ENCODE results near the gene VPS26B. TPM values are rescaled to one million over a fixed set of nuclear protein-coding genes. Genes with fewer than 3 reads are reported as not detected.

VPS26B gene
- total RNA-seq, 1 experiment from 2014 or later = 28.6 TPM

GRCh38 chr11:134226806-134227325, 2.4 kb downstream of the VPS26B start:
- peaks cover 45% of the 10 kb centered on the region for H3K79me2 ChIP-seq (ENCODE audit: low read depth)
- H3K4me2 ChIP-seq = peak overlapping the region; percentile 96; the same call in 1 of the 2 replicates
- ChIA-PET POLR2A (ENCODE audit: unreplicated experiment) (no interaction called here), CTCF (no interaction called here)
- no peak overlapping the region for H2AFZ ChIP-seq
- TF ChIP-seq CTCF (conservative IDR thresholded peaks at IDR 0.05) (no peak), EZH2 (IDR thresholded peaks at IDR 0.05; ENCODE audit: low read depth) (no peak)
- H4K20me1 ChIP-seq (ENCODE audit: insufficient read depth) = 0 out of 2 replicates have a peak, but pooled peaks cover 2% of the 10 kb centered on the region
- no peaks in the 10 kb centered on the region for H3K36me3 ChIP-seq (ENCODE audit: low read depth)
- no peaks in the 10 kb centered on the region for H3K9me3 ChIP-seq (ENCODE audit: insufficient read depth, low read depth)
- H3K27me3 ChIP-seq (ENCODE audit: insufficient read depth, low read depth) = no peaks in the 10 kb centered on the region
- H3K4me3 ChIP-seq = no peak overlapping the region
- H3F3A ChIP-seq (ENCODE audit: insufficient read depth, low read depth) = no peaks in the 10 kb centered on the region
- DNase-seq = no peak
- no TSS peak for BruUV-seq (replicated peaks)
- peaks cover 21% of the 10 kb centered on the region for H3K4me1 ChIP-seq (replicated peaks; ENCODE audit: insufficient read depth)
- intact Hi-C loops (cut with micrococcal nuclease; ENCODE audit: unreplicated experiment) = no loop called here
- no peaks in the 10 kb centered on the region for H3K9me2 ChIP-seq (ENCODE audit: insufficient read depth)
- H3K27ac ChIP-seq = no peak overlapping the region

GRCh38 chr11:134228625-134229024, 4.2 kb downstream of the VPS26B start:
- ChIA-PET POLR2A (ENCODE audit: unreplicated experiment) (no interaction called here), CTCF (no interaction called here)
- peaks cover 28% of the 10 kb centered on the region; the same call in 1 of the 2 replicates for H3K79me2 ChIP-seq (ENCODE audit: low read depth)
- intact Hi-C loops (cut with micrococcal nuclease; ENCODE audit: unreplicated experiment) = no loop called here
- no peak overlapping the region for H3K27ac ChIP-seq
- no peaks in the 10 kb centered on the region for H3F3A ChIP-seq (ENCODE audit: insufficient read depth, low read depth)
- no peaks in the 10 kb centered on the region for H4K20me1 ChIP-seq (ENCODE audit: insufficient read depth)
- H3K4me1 ChIP-seq (replicated peaks; ENCODE audit: insufficient read depth) = peaks cover 10% of the 10 kb centered on the region; the same call in 1 of the 2 replicates
- H3K4me3 ChIP-seq = no peak overlapping the region
- H2AFZ ChIP-seq = no peak overlapping the region
- BruUV-seq (replicated peaks) = no TSS peak
- no peaks in the 10 kb centered on the region for H3K9me2 ChIP-seq (ENCODE audit: insufficient read depth)
- no peak for DNase-seq
- TF ChIP-seq CTCF (conservative IDR thresholded peaks at IDR 0.05) (no peak), EZH2 (IDR thresholded peaks at IDR 0.05; ENCODE audit: low read depth) (no peak)
- H3K4me2 ChIP-seq = no peak overlapping the region
- no peaks in the 10 kb centered on the region for H3K9me3 ChIP-seq (ENCODE audit: insufficient read depth, low read depth)
- H3K27me3 ChIP-seq (ENCODE audit: insufficient read depth, low read depth) = no peaks in the 10 kb centered on the region
- H3K36me3 ChIP-seq (ENCODE audit: low read depth) = no peaks in the 10 kb centered on the region

GRCh38 chr11:134229126-134229790, 4.8 kb downstream of the VPS26B start:
- Histone ChIP-seq H3K27me3 (ENCODE audit: insufficient read depth, low read depth) (no peaks in the 10 kb centered on the region), H2AFZ (no peak overlapping the region), H3K36me3 (ENCODE audit: low read depth) (no peaks in the 10 kb centered on the region), H3K9me2 (ENCODE audit: insufficient read depth) (no peaks in the 10 kb centered on the region), H3F3A (ENCODE audit: insufficient read depth, low read depth) (no peaks in the 10 kb centered on the region), H4K20me1 (ENCODE audit: insufficient read depth) (no peaks in the 10 kb centered on the region), H3K79me2 (ENCODE audit: low read depth) (peaks cover 28% of the 10 kb centered on the region; the same call in 1 of the 2 replicates), H3K27ac (no peak overlapping the region), H3K9me3 (ENCODE audit: insufficient read depth, low read depth) (no peaks in the 10 kb centered on the region), H3K4me2 (no peak overlapping the region), H3K4me3 (no peak overlapping the region), H3K4me1 (replicated peaks; ENCODE audit: insufficient read depth) (peaks cover 10% of the 10 kb centered on the region; the same call in 1 of the 2 replicates)
- DNase-seq = no peak
- no TSS peak for BruUV-seq (replicated peaks)
- TF ChIP-seq EZH2 (IDR thresholded peaks at IDR 0.05; ENCODE audit: low read depth) = no peak
- no peak for TF ChIP-seq CTCF (conservative IDR thresholded peaks at IDR 0.05)
- CTCF ChIA-PET = no interaction called here
- intact Hi-C loops (cut with micrococcal nuclease; ENCODE audit: unreplicated experiment) = no loop called here
- POLR2A ChIA-PET (ENCODE audit: unreplicated experiment) = no interaction called here

All from PC-9 (cell line).